ES-I3 (cell line): ENCODE measurements around the gene SH3D21.

Source experiments
- H3K36me3 ChIP-seq: 2 replicates; pipeline ENCODE4 v1.6.1; 2013; ENCODE audit warnings: mild to moderate bottlenecking, low read length, control low read depth, moderate library complexity; ENCODE audit not compliant: insufficient read depth
- H3K4me1 ChIP-seq: 2 replicates; pipeline ENCODE4 v1.6.1; 2013; ENCODE audit warnings: mild to moderate bottlenecking, control low read depth, low read length; ENCODE audit not compliant: insufficient read depth
- H3K9ac ChIP-seq: 2 replicates; pipeline ENCODE4 v1.6.1; 2013; ENCODE audit warnings: low read depth, mild to moderate bottlenecking, low read length, moderate library complexity
- H3K9me3 ChIP-seq: 2 replicates; pipeline ENCODE4 v1.6.1; 2013; ENCODE audit warnings: mild to moderate bottlenecking, low read length, moderate library complexity; ENCODE audit not compliant: control insufficient read depth, insufficient read depth

Gene SH3D21

GRCh38 chr1:36306210-36306901 is at the start of gene SH3D21:
Gene SH3D21 (plus strand): TSS chr1:36306368. CDS start chr1:36306421, 53 bp downstream.
- Histone ChIP-seq H3K9me3 (no peaks in the 10 kb centered on the region), H3K4me1 (peaks cover 6% of the 10 kb centered on the region; the same call in 1 of the 2 replicates), H3K9ac (peak within 1 kb of the TSS; percentile 73), H3K36me3 (peaks cover 15% of the 10 kb centered on the region)

GRCh38 chr1:36256558-36257374 is 49.4 kb upstream of the SH3D21 start:
- H3K9ac ChIP-seq, result no peak overlapping the region
- peaks cover 12% of the 10 kb centered on the region for H3K36me3 ChIP-seq
- no peaks in the 10 kb centered on the region; the same call in 1 of the 2 replicates for H3K4me1 ChIP-seq
- H3K9me3 ChIP-seq, result no peaks in the 10 kb centered on the region

DNA sequence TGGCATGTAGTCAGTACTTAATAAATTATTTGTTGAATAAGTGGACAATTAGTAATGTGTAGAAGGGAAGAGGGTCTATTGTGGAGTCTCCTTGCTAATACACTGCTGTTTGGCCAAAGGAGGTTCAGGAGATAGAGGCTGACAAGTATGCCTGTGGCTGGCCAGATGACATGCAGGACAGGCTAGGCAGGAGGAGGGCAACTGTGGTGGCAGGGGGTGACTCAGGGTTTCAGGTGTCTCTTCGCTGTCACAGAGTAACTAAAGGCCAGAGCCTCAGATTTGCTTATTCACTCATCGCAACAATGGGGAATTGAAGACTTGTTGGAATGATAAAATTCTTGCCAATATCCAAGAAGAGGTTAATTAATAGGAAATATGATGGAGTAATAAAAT is 48.8 kb upstream of the SH3D21 start:
- H3K36me3 ChIP-seq, result peaks cover 12% of the 10 kb centered on the region
- no peak overlapping the region for H3K9ac ChIP-seq
- H3K4me1 ChIP-seq, result no peaks in the 10 kb centered on the region; the same call in 1 of the 2 replicates

DNA sequence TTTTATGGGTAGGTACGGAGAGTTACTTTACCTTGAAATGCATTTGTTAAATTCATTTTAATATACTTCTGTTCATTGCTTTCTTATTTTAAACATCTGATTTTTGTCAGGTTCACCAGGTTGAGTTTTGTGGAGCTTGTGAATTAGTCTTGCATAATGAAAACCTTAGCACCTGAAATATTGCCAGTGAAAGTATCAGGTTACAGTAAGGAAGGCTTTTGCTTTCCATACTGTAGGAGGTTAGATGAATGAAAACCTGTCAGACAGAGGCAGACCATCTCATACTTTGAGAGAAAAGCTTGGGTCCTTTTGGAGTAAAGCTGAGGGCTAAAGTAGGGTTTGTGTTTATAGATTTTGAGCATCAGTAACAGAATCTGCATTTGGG is 47.2 kb upstream of the SH3D21 start:
- Histone ChIP-seq H3K9ac (no peak overlapping the region), H3K9me3 (no peaks in the 10 kb centered on the region), H3K36me3 (peaks cover 7% of the 10 kb centered on the region; the same call in 1 of the 2 replicates), H3K4me1 (no peaks in the 10 kb centered on the region)

More for the DNA sequence above, 48.8 kb upstream of the SH3D21 start:
- H3K9me3 ChIP-seq, result no peaks in the 10 kb centered on the region

GRCh38 chr1:36268981-36269380 is 37.2 kb upstream of the SH3D21 start:
- H3K9ac ChIP-seq, result no peak overlapping the region
- H3K36me3 ChIP-seq, result peaks cover 16% of the 10 kb centered on the region; the same call in 1 of the 2 replicates
- H3K4me1 ChIP-seq, result no peaks in the 10 kb centered on the region
- H3K9me3 ChIP-seq, result no peaks in the 10 kb centered on the region

- H3K9ac ChIP-seq, result no peak overlapping the region
- no peaks in the 10 kb centered on the region for H3K9me3 ChIP-seq
- H3K4me1 ChIP-seq, result no peaks in the 10 kb centered on the region
- H3K36me3 ChIP-seq, result peaks cover 16% of the 10 kb centered on the region; the same call in 1 of the 2 replicates
Observed at GRCh38 chr1:36269408-36269838, 36.7 kb upstream of the SH3D21 start.

DNA sequence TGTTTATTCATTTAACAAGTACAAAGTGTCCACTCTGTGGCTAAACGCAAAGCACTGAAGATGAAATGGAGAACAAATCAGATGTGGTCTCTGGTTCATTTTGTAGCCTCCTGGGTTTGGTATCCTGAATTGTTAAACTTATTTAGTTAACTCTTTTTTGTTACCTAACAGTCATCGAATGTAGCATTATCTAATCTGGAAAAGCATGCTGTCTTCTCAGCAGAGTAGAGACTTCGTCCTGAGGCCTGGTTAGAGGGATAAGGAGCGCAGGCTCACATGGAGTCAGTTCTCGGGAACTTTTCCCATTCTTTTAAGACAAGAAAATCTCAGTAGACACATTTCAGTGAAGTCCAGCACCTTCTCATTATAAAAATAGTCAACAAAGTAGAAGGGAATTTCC is 33.1 kb upstream of the SH3D21 start:
- Histone ChIP-seq H3K36me3 (peaks cover 11% of the 10 kb centered on the region), H3K9ac (no peak overlapping the region), H3K9me3 (no peaks in the 10 kb centered on the region), H3K4me1 (no peaks in the 10 kb centered on the region)

DNA sequence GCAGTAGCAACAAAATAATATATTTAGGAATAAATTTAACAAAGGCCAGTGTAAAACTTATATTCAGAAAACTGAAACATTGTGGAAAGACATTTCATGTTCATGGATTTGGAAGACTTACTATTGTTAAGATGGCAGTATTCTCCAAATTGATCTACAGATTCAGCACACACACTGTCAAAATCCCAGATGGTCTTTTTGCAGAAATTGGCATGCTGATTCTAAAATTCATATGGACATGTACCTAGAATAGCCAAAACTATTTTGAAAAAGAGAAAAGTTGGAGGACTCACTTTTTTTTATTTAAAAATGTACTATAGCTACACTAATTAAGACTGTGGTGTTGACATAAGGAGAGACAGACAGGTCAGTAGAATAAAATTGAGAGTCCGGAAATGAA is 32.0 kb upstream of the SH3D21 start:
- peaks cover 8% of the 10 kb centered on the region for H3K36me3 ChIP-seq
- H3K9ac ChIP-seq, result no peak overlapping the region

GRCh38 chr1:36276688-36277087 is 29.5 kb upstream of the SH3D21 start:
- peaks cover 5% of the 10 kb centered on the region for H3K36me3 ChIP-seq
- no peaks in the 10 kb centered on the region for H3K4me1 ChIP-seq
- H3K9me3 ChIP-seq, result no peaks in the 10 kb centered on the region
- H3K9ac ChIP-seq, result no peak overlapping the region

More for the DNA sequence above, 32.0 kb upstream of the SH3D21 start:
- H3K9me3 ChIP-seq, result no peaks in the 10 kb centered on the region
- H3K4me1 ChIP-seq, result no peaks in the 10 kb centered on the region

DNA sequence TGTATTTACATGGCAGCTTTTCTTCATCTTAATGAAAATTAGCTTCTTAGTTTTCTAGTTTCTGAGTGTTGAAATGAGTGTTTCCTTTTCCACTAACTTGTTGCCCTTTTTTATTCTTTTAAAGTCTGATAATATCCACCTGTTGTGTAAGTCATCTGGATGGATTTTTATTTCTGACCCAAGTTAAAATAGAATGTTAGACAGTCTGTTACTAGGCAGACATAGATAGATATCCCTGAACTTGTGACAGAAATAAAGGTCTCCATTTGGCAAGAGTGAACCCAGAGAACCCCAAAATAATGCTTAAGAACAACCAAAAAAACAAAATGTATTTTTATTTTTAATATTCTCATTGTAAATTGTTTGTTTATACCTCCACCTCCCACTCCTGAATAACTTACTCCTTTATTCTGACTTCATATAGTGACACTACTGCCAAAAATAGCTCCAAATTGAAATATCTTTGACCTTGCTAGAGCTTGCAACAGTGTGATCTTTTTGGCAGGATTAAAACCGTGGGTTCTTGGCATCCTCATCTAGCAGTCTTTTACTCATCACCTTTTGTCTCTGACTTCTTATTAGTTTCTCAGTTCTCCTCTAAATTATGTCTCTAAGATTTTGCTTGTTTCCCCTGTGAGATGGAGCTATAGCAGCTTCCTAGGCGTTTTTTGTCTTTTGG is 26.9 kb upstream of the SH3D21 start:
- no peaks in the 10 kb centered on the region for H3K9me3 ChIP-seq
- no peak overlapping the region for H3K9ac ChIP-seq
- H3K4me1 ChIP-seq, result no peaks in the 10 kb centered on the region
- H3K36me3 ChIP-seq, result no peaks in the 10 kb centered on the region; the same call in 1 of the 2 replicates

GRCh38 chr1:36279789-36280296 is 26.3 kb upstream of the SH3D21 start:
- no peak overlapping the region for H3K9ac ChIP-seq
- no peaks in the 10 kb centered on the region; the same call in 1 of the 2 replicates for H3K36me3 ChIP-seq
- H3K4me1 ChIP-seq, result no peaks in the 10 kb centered on the region
- no peaks in the 10 kb centered on the region for H3K9me3 ChIP-seq

- Histone ChIP-seq H3K4me1 (no peaks in the 10 kb centered on the region), H3K9ac (no peak overlapping the region), H3K9me3 (no peaks in the 10 kb centered on the region), H3K36me3 (peaks cover 29% of the 10 kb centered on the region)
Observed at GRCh38 chr1:36284061-36284460, 22.1 kb upstream of the SH3D21 start.

- Histone ChIP-seq H3K9me3 (no peaks in the 10 kb centered on the region), H3K36me3 (peaks cover 32% of the 10 kb centered on the region), H3K4me1 (no peaks in the 10 kb centered on the region), H3K9ac (no peak overlapping the region)
Observed at GRCh38 chr1:36284517-36284916, 21.7 kb upstream of the SH3D21 start.

DNA sequence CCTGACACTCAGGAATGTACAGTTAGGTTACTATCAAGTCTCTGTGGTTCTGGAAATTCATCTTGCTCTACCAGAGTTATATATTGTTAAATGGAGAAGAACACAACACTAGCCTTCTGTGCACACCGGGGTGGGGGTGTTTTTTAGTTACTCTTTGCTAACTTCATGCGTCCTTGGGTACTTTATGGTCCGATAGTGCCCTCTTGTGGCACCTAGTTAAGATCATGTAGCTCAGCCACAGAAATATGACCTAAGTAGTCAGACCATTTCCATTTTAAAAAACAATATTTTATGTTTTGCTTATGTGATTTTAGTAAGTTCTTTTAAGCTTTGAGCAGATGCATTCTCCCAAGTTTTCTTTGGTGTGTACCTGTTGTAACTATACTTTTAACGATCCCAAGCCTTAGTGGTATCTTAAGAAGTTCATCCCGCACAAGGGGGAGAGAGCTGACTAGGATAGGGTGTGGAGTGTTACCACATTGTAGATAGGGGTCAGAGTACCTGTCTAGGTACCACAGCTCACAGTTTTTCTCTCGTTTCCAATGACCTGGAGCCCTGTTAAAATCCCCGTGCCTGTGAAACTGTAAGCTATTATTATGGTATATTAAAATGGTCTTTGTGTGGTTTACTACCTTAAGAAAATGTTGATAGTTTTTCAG is 20.6 kb upstream of the SH3D21 start:
- Histone ChIP-seq H3K36me3 (peaks cover 36% of the 10 kb centered on the region), H3K9ac (no peak overlapping the region), H3K4me1 (no peaks in the 10 kb centered on the region), H3K9me3 (no peaks in the 10 kb centered on the region)
